ENCODE measurements around the gene SEPTIN2.

Gene SEPTIN2

DNA sequence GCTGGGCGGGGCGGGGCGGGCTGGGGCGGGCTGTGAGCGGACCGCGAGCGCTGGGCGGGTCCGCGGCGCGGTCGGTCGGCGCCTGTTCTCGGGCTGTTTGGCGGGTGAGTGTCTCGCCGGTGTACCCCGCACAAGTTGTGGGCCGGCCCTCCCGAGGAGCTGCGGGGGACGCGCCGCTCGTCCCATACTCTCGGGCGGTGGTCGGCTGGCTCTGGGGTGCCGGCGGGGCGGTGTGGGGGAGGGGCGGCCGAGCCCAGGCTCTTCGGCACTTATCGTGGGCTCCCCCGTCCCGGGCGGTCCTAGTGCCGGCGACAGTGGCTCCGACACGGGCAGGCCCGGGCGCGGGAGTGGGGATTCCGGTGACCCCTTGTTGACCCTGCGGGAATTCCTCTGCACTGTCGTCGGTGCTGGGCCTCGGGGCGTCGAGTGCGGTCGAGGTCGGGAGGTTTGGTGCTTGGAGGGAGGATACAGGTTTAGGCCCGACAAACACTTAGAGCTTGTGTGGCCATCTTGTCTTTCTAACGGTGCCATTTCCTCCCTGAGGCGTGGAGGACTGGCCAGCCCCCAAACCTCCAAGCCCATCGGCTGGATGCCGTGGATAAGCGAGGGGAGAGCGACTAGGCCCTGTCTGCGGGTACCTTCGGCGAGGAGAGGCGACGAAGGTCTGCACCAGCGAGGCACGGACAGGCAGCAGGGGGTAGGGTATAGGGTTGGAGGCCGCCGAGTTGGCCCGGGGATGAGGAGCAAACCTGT, at the start of gene SEPTIN2:
Gene SEPTIN2 (plus strand): TSS at position 47 of the 753 bp plus-strand sequence. CDS start 8,308 bp downstream, outside the sequence.
- H3K4me3 ChIP-seq (ENCODE audit: low read depth, low read length) = peak within 1 kb of the TSS; percentile 70
- TF ChIP-seq, protein P1, sequence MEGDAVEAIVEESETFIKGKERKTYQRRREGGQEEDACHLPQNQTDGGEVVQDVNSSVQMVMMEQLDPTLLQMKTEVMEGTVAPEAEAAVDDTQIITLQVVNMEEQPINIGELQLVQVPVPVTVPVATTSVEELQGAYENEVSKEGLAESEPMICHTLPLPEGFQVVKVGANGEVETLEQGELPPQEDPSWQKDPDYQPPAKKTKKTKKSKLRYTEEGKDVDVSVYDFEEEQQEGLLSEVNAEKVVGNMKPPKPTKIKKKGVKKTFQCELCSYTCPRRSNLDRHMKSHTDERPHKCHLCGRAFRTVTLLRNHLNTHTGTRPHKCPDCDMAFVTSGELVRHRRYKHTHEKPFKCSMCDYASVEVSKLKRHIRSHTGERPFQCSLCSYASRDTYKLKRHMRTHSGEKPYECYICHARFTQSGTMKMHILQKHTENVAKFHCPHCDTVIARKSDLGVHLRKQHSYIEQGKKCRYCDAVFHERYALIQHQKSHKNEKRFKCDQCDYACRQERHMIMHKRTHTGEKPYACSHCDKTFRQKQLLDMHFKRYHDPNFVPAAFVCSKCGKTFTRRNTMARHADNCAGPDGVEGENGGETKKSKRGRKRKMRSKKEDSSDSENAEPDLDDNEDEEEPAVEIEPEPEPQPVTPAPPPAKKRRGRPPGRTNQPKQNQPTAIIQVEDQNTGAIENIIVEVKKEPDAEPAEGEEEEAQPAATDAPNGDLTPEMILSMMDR (IDR thresholded peaks at IDR 0.05; ENCODE audit: borderline replicate concordance, insufficient read depth, low read depth, low read length) = no peak

DNA sequence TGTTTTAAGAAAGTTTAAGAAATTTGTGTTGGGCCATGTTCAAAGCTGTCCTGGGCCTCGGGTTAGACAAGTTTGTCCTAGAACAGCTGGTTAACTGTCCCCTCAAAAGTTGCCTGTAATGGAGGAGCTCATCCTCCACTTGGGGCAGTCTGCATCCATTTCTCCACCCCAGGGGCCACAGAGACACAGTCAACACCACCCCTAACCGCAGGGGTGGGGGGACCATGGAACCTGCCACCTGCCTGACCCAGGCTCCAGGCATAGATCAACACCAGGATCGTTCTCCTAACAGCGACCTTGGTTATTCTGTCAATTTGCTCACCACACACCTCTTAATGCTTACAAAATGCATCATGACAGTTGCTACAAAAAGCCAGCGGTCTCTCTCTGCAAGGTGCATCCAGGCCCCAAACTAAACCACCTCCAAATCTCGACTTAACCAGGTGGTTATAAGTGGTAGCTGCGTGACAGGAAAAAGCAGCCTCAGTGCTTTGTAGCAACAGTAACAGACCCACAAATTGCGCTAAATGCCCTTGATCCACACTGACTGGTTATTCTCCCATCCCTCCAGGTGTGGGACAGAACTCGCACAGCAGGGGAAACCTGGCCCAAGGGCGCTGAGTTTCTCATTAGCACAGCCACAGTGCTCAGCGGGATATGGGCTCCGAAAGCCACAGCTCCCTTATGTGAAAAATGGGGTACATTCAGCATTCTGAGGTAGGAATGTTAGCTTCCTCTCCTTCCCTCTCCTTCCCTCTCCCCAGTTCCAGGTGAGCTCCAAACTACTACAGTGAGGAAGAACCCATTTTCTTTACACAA, 48.3 kb upstream of the SEPTIN2 start:
- TF ChIP-seq, protein P1 (IDR thresholded peaks at IDR 0.05; ENCODE audit: borderline replicate concordance, insufficient read depth, low read depth, low read length) = no peak
- H3K4me3 ChIP-seq (ENCODE audit: low read depth, low read length) = no peak overlapping the region

DNA sequence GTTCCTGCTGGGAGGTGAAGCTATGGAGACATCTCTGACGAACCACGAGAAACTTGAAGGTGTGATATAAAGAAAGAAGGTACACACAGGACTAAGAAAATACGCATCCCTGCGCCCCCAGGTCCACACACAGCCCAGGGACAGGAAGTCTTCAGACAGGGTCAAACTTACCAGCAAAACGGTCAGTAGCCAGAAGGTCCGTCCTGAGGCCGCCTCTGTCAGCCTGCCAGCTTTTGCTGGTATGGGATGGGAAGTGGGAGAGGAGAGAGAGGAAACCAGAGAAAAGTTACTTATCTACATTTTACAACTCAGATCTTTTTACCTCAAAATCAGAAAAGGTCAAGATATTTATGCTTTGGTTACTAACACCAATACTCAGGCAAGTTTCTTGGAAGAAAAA, 47.4 kb upstream of the SEPTIN2 start:
- H3K4me3 ChIP-seq (ENCODE audit: low read depth, low read length) = no peak overlapping the region
- TF ChIP-seq, protein P1 (IDR thresholded peaks at IDR 0.05; ENCODE audit: borderline replicate concordance, insufficient read depth, low read depth, low read length) = no peak

DNA sequence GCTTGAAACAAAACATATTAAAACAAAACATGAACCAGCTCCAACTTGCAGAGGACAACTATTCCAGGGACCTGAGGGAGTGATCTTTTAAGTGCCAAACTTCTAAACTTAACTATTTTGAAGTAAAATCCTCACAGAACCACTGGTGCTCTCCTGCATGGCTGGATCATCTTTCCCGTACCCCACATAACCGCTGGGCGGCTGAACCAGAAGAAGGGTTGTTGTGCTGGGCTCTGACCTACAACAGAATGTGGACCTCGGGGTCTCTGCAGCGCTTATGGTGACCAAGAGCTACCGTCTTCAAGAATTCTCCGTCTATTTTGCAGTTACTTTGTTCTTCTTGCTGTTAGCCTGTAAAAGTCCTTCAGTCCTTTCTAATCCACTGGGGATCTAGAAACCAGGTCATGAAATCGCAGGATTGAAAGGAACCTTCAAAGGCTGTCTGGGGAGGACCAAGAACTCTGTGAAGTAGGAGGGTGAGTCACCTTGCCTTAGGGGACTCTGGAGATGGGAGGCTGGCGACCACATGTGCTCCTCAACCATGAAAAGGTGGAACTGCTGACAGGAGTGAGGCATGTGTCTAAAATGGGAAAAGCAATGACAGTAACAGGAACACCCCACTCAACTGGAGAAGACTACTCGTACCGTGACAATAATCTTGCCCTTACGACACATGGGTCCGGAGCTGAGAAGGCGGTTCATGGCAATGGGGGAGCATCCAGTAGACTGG, 46.8 kb upstream of the SEPTIN2 start:
- TF ChIP-seq, protein P1 (IDR thresholded peaks at IDR 0.05; ENCODE audit: borderline replicate concordance, insufficient read depth, low read depth, low read length) = no peak
- H3K4me3 ChIP-seq (ENCODE audit: low read depth, low read length) = no peak overlapping the region

DNA sequence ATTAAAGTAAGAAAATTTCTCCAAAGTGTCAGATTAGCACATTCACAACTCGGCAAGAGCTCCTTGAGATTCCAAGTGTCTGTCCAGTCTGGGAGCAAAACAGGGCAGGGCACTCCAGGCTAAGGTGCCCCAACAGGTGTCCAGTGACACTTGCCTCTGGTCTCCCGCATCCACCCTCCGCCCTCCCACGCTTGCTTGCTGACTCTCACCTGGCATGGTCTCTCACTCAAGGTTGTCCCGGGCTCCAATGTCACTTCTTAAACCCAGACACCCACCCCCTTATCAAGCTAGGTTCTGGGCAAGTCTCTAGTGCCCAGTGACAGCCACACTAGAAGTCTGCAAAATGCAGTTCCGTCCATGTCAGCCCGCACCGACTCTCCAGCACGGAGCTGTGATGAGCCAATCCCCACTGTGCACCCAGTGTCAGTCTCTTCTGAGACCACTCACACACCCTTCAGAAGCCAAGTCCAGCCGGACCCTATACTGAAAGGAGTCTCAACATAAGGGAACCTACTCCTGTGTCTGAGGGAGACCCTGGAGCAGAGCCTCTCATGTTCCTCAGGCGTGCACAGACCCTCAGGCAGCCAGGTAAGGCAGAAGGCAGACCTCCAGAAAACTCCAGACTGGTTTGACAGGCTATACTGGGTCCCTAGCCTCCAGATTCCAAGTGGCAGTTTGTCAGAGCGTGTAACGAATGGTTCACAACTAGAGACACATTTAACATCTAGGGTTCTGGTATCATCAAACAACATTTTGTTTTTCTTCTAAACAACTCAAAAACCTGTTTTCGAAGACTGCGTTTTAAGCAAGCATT, 45.8 kb upstream of the SEPTIN2 start:
- TF ChIP-seq, protein P1 (IDR thresholded peaks at IDR 0.05; ENCODE audit: borderline replicate concordance, insufficient read depth, low read depth, low read length) = no peak
- no peak overlapping the region for H3K4me3 ChIP-seq (ENCODE audit: low read depth, low read length)

DNA sequence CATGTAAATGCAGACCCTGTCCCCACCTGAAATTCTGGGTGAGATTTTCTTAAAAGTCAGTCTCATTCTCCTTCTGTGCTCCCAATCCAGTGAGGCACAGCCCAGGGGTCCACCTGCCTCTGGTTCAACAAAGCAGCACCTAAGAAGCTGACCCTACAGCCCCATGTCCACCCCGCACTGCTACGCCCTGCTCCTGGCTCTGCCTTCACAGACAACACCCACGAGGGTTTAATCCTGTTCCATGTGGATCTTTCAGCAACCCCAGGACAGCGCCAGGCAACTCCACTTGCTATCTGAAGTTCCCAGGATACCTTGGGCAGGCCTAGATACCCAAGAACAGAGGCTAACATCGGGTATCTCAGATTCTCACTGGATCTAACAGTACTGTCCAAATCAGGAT, 45.2 kb upstream of the SEPTIN2 start:
- no peak overlapping the region for H3K4me3 ChIP-seq (ENCODE audit: low read depth, low read length)
- TF ChIP-seq, protein P1 (IDR thresholded peaks at IDR 0.05; ENCODE audit: borderline replicate concordance, insufficient read depth, low read depth, low read length) = no peak
